Kasumi-1 (cell line): Measurements from ENCODE around the gene TUT1.
"Not testable (repeated sequence)": the region's sequence is repeated elsewhere in the genome, so short reads cannot be mapped to it uniquely, and the experiment has no call there.

ENCODE experiments used
- DNase-seq, 2 experiments: peaks; one replicate each; lab custom pipeline; 2025; lab: John Stamatoyannopoulos, UW

Gene TUT1

GRCh38 chr11:62591448-62592145 is at the start of gene TUT1:
Gene TUT1 (minus strand): TSS chr11:62591523. CDS start chr11:62591485, 38 bp downstream.
- DNase-seq: peak; percentile 100

- DNase-seq: no peak
Observed at GRCh38 chr11:62632492-62632891, 41.2 kb upstream of the TUT1 start.

GRCh38 chr11:62627713-62628112 is 36.4 kb upstream of the TUT1 start:
- peak; percentile 48 to 76 for DNase-seq

GRCh38 chr11:62622476-62623089 is 31.3 kb upstream of the TUT1 start:
- no peak for DNase-seq

- peak; percentile 87 to 89 for DNase-seq
Observed at GRCh38 chr11:62621567-62622470, 30.5 kb upstream of the TUT1 start, which contains the start of gene B3GAT3. Gene B3GAT3 (minus strand): TSS chr11:62621986. CDS start chr11:62621947, 39 bp downstream.

GRCh38 chr11:62621027-62621566 is 29.8 kb upstream of the TUT1 start:
- no peak for DNase-seq

GRCh38 chr11:62616957-62617356 is 25.6 kb upstream of the TUT1 start:
- DNase-seq: not testable (repeated sequence)

GRCh38 chr11:62615521-62615920 is 24.2 kb upstream of the TUT1 start:
- DNase-seq: no peak

- no peak for DNase-seq
Observed at GRCh38 chr11:62614275-62614674, 23.0 kb upstream of the TUT1 start.

- DNase-seq: no peak
Observed at GRCh38 chr11:62613291-62613778, 22.0 kb upstream of the TUT1 start.

- peak; percentile 71 to 76 for DNase-seq
Observed at GRCh38 chr11:62612366-62613290, 21.3 kb upstream of the TUT1 start, which contains the start of the genes EML3 and ROM1. Gene EML3 (minus strand): TSS chr11:62612775. CDS start chr11:62612457, 318 bp downstream. Gene ROM1 (plus strand): TSS chr11:62613257. CDS start chr11:62613282, 25 bp downstream.

GRCh38 chr11:62611705-62612365 is 20.5 kb upstream of the TUT1 start:
- DNase-seq: peak; percentile 62 to 66

GRCh38 chr11:62610814-62611704 is 19.7 kb upstream of the TUT1 start:
- DNase-seq: no peak

- DNase-seq: no peak
Observed at GRCh38 chr11:62610403-62610802, 19.1 kb upstream of the TUT1 start.

GRCh38 chr11:62608776-62609175 is 17.5 kb upstream of the TUT1 start:
- DNase-seq: no peak

- DNase-seq: no peak
Observed at GRCh38 chr11:62607714-62608113, 16.4 kb upstream of the TUT1 start.

- DNase-seq: no peak
Observed at GRCh38 chr11:62605902-62606301, 14.6 kb upstream of the TUT1 start.

- no peak for DNase-seq
Observed at GRCh38 chr11:62605467-62605866, 14.1 kb upstream of the TUT1 start.

- no peak for DNase-seq
Observed at GRCh38 chr11:62604460-62605120, 13.3 kb upstream of the TUT1 start.
